Activated naive CD4-positive, alpha-beta T cell treated with anti-CD3 and anti-CD28 coated beads, Interleukin-2, amount 50 U/mL, for 24 hours (primary cell): Measurements from ENCODE around the gene MATCAP1.

Experiments
- H3K27ac Mint-ChIP-seq: one replicate; pipeline ENCODE4 v1.8.0; 2021; ENCODE audit warnings: mild to moderate bottlenecking, mixed read lengths
- H3K27me3 Mint-ChIP-seq: one replicate; pipeline ENCODE4 v1.8.0; 2021; ENCODE audit warnings: mixed read lengths
- H3K36me3 Mint-ChIP-seq: one replicate; pipeline ENCODE4 v1.8.0; 2021; ENCODE audit warnings: mixed read lengths
- H3K4me1 Mint-ChIP-seq: one replicate; pipeline ENCODE4 v1.8.0; 2021; ENCODE audit warnings: mixed read lengths
- H3K4me3 Mint-ChIP-seq: one replicate; pipeline ENCODE4 v1.8.0; 2021; ENCODE audit warnings: mild to moderate bottlenecking, mixed read lengths
- H3K9me3 Mint-ChIP-seq: one replicate; pipeline ENCODE4 v1.8.0; 2021; ENCODE audit warnings: mixed read lengths

Gene MATCAP1

GRCh38 chr16:67183627-67184452, at the start of gene MATCAP1:
Gene MATCAP1 (minus strand): TSS chr16:67183963. CDS start chr16:67180610, 3,353 bp downstream.
- Mint-ChIP-seq H3K27ac (no peak within 1 kb of the TSS), H3K4me3 (no peak within 1 kb of the TSS)

DNA sequence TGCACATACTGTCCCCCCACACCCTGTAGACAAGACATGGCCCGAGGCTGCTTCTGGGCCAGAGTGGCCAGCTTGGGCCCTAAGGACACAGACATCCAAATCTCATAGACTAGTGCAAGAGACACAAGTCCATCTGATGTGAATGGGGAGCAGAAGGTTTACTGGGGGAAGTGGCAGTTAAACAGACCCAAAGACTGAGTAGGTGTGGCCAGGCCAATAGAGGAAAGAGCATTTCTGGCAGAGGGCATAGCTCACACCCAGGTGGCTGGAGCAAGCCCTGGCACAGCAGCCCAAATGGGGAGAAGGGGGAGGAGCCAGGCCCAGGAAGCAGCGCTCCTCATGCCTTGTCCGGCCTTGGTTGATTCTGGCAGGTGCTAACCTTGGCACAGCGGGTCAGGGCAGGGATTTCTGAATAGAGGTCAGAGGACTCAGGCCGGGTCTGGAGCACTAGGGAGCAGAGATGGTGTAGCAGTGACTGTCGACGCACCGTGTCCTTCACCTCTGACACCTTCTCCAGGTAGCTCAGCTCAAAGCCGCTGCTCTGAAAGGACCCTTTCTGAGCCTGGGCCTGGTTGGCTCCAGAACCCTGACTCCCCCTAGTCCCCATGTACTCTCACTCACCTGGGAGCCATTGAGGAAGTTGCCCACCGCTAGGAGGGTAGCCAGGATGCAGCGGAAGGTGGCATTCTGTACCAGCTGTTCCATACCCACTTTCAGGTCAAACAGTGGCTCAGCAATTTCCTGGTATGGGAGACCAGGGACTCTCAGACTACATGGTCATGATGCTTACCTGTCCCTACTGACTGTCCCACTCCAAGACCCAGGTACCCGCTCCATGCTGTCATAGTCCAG, 47.3 kb upstream of the MATCAP1 start:
- Mint-ChIP-seq H3K4me1 (peaks cover 20% of the 10 kb centered on the region), H3K4me3 (no peak overlapping the region), H3K27me3 (no peaks in the 10 kb centered on the region), H3K9me3 (no peaks in the 10 kb centered on the region), H3K36me3 (peaks cover 8% of the 10 kb centered on the region), H3K27ac (no peak overlapping the region)

More at GRCh38 chr16:67183627-67184452, at the start of gene MATCAP1:
- Mint-ChIP-seq H3K9me3 (no peaks in the 10 kb centered on the region), H3K4me1 (peaks cover 14% of the 10 kb centered on the region), H3K27me3 (peaks cover 4% of the 10 kb centered on the region), H3K36me3 (no peaks in the 10 kb centered on the region)

GRCh38 chr16:67229906-67230808, 46.4 kb upstream of the MATCAP1 start:
- Mint-ChIP-seq H3K4me3 (peak overlapping the region; percentile 19), H3K9me3 (no peaks in the 10 kb centered on the region), H3K27me3 (no peaks in the 10 kb centered on the region), H3K27ac (no peak overlapping the region), H3K4me1 (peaks cover 27% of the 10 kb centered on the region), H3K36me3 (peaks cover 7% of the 10 kb centered on the region)

DNA sequence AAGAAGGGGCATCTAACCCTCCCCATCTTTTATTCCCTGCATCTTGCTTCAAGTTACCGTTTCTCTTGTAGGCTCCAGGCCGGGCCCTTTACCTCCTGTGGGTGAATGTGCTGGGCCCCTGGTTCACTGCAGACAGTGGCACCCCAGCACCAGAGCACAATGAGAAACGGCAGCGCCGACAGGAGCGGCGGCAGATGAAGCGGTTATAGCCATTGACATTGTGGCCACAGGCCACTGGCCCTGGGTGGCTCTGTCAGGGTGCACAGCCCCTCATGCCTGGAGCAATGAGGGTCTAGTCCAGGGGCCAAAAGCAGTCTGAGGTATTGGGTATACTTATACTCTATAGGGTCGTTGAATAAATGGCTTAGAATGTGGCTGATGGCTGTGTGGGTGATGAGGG, 45.1 kb upstream of the MATCAP1 start:
- no peaks in the 10 kb centered on the region for H3K9me3 Mint-ChIP-seq
- peak overlapping the region; percentile 62 for H3K4me3 Mint-ChIP-seq
- peaks cover 40% of the 10 kb centered on the region for H3K4me1 Mint-ChIP-seq
- peaks cover 7% of the 10 kb centered on the region for H3K36me3 Mint-ChIP-seq
- no peaks in the 10 kb centered on the region for H3K27me3 Mint-ChIP-seq
- no peak overlapping the region for H3K27ac Mint-ChIP-seq

GRCh38 chr16:67228034-67228785, 44.4 kb upstream of the MATCAP1 start:
- no peaks in the 10 kb centered on the region for H3K9me3 Mint-ChIP-seq
- peaks cover 46% of the 10 kb centered on the region for H3K4me1 Mint-ChIP-seq
- H3K27me3 Mint-ChIP-seq, result no peaks in the 10 kb centered on the region
- peaks cover 7% of the 10 kb centered on the region for H3K36me3 Mint-ChIP-seq
- peak overlapping the region; percentile 99 for H3K27ac Mint-ChIP-seq
- peak overlapping the region; percentile 99 for H3K4me3 Mint-ChIP-seq

- peak overlapping the region; percentile 99 for H3K27ac Mint-ChIP-seq
- H3K27me3 Mint-ChIP-seq, result no peaks in the 10 kb centered on the region
- H3K4me1 Mint-ChIP-seq, result peaks cover 51% of the 10 kb centered on the region
- H3K9me3 Mint-ChIP-seq, result no peaks in the 10 kb centered on the region
- H3K36me3 Mint-ChIP-seq, result peaks cover 7% of the 10 kb centered on the region
- H3K4me3 Mint-ChIP-seq, result peak overlapping the region; percentile 99
Measured at GRCh38 chr16:67227567-67227921, 43.8 kb upstream of the MATCAP1 start.

- H3K27ac Mint-ChIP-seq, result peak within 1 kb of the TSS; percentile 99
- H3K4me3 Mint-ChIP-seq, result peak within 1 kb of the TSS; percentile 99
- peaks cover 7% of the 10 kb centered on the region for H3K36me3 Mint-ChIP-seq
- H3K4me1 Mint-ChIP-seq, result peaks cover 51% of the 10 kb centered on the region
- no peaks in the 10 kb centered on the region for H3K27me3 Mint-ChIP-seq
- no peaks in the 10 kb centered on the region for H3K9me3 Mint-ChIP-seq
Measured at GRCh38 chr16:67226804-67227566, 43.2 kb upstream of the MATCAP1 start, which contains the start of gene TMEM208. Gene TMEM208 (plus strand): TSS chr16:67227130. CDS start chr16:67227219, 89 bp downstream.

- no peaks in the 10 kb centered on the region for H3K27me3 Mint-ChIP-seq
- peaks cover 7% of the 10 kb centered on the region for H3K36me3 Mint-ChIP-seq
- no peaks in the 10 kb centered on the region for H3K9me3 Mint-ChIP-seq
- H3K4me1 Mint-ChIP-seq, result peaks cover 51% of the 10 kb centered on the region
- peak overlapping the region; percentile 99 for H3K4me3 Mint-ChIP-seq
- peak overlapping the region; percentile 99 for H3K27ac Mint-ChIP-seq
Measured at GRCh38 chr16:67226295-67226803, 42.6 kb upstream of the MATCAP1 start.

DNA sequence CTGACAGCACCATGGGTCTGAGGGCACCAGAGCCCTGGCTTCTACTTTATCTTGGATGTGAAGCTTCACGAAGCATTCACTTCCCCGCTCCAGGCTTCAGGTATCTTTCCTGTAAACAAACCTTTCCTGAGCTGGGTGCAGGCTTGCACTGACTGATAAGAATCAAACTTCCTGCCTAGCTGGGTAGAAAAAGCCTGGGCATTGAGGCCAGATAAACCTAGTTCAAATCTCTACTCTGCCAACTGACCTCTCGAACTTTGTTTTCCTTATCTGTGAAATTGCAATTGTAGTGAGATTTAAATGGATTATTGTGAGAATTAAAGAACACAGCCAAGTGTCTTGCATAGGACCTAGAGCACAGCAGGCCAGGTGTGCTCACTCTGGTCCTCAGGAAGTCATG, 40.2 kb upstream of the MATCAP1 start:
- Mint-ChIP-seq H3K4me3 (no peak overlapping the region), H3K27me3 (no peaks in the 10 kb centered on the region), H3K27ac (peak overlapping the region; percentile 91), H3K4me1 (peaks cover 51% of the 10 kb centered on the region), H3K36me3 (peaks cover 7% of the 10 kb centered on the region), H3K9me3 (no peaks in the 10 kb centered on the region)

GRCh38 chr16:67216612-67217490, 33.1 kb upstream of the MATCAP1 start:
- no peaks in the 10 kb centered on the region for H3K27me3 Mint-ChIP-seq
- no peak overlapping the region for H3K4me3 Mint-ChIP-seq
- H3K9me3 Mint-ChIP-seq, result no peaks in the 10 kb centered on the region
- no peak overlapping the region for H3K27ac Mint-ChIP-seq
- H3K4me1 Mint-ChIP-seq, result peaks cover 7% of the 10 kb centered on the region
- H3K36me3 Mint-ChIP-seq, result peaks cover 7% of the 10 kb centered on the region

- Mint-ChIP-seq H3K4me1 (peaks cover 7% of the 10 kb centered on the region), H3K9me3 (no peaks in the 10 kb centered on the region), H3K27me3 (no peaks in the 10 kb centered on the region), H3K27ac (no peak overlapping the region), H3K4me3 (no peak overlapping the region), H3K36me3 (peaks cover 7% of the 10 kb centered on the region)
Measured at GRCh38 chr16:67215706-67216105, 31.9 kb upstream of the MATCAP1 start.

- Mint-ChIP-seq H3K4me3 (no peak overlapping the region), H3K4me1 (peaks cover 7% of the 10 kb centered on the region), H3K36me3 (peaks cover 5% of the 10 kb centered on the region), H3K27me3 (no peaks in the 10 kb centered on the region), H3K27ac (no peak overlapping the region), H3K9me3 (no peaks in the 10 kb centered on the region)
Measured at GRCh38 chr16:67213197-67214019, 29.6 kb upstream of the MATCAP1 start.
